Prostate gland (tissue), 2 donors: ENCODE data around the gene KCNJ15. TPM values are rescaled to one million over a fixed set of nuclear protein-coding genes. Genes with fewer than 3 reads are reported as not detected.

Source experiments
- DNase-seq: peaks from one replicate; pipeline ENCODE4 v3.0.0-alpha.2; 2019; ENCODE audit warnings: low spot score
- H3K27ac ChIP-seq, 2 donors: fragments of 200-600 bp; sonication (generic); 2 replicates each; pipeline ENCODE4 v1.5.1; 2017 to 2019
- H3K27me3 ChIP-seq: fragments of 200-600 bp; sonication (generic); replicated peaks from 2 replicates; pipeline ENCODE4 v1.5.1; 2019; ENCODE audit not compliant: insufficient read depth
- H3K36me3 ChIP-seq, 2 donors: fragments of 200-600 bp; sonication (generic); 1 replicate in 1 of 2; 2 replicates in 1 of 2; pipeline versions ENCODE4 v1.5.1 to v1.8.1; 2017 to 2019
- H3K4me1 ChIP-seq: fragments of 200-600 bp; sonication (generic); replicated peaks from 2 replicates; pipeline ENCODE4 v1.5.1; 2019
- H3K4me3 ChIP-seq, 2 donors: fragments of 200-600 bp; sonication (generic); 2 replicates each; pipeline ENCODE4 v1.5.1; 2017 to 2019
- H3K9me3 ChIP-seq: fragments of 200-600 bp; sonication (generic); 2 replicates; pipeline ENCODE4 v1.5.1; 2017
- CTCF ChIP-seq, 4 experiments: fragments of 200-600 bp in 2 of 4; fragments of 450-650 bp in 2 of 4; sonication (generic) in 2 of 4; IDR thresholded peaks; 1 replicate in 3 of 4; 2 replicates in 1 of 4; pipeline ENCODE4 v1.5.1; 2016 to 2019; ENCODE audit warnings: antibody characterized with exemption in 4 of 4, mild to moderate bottlenecking in 2 of 4, moderate library complexity in 2 of 4
- POLR2A ChIP-seq: fragments of 450-650 bp; IDR thresholded peaks from one replicate; pipeline ENCODE4 v1.6.1; 2016; ENCODE audit warnings: antibody characterized with exemption, mild to moderate bottlenecking
- POLR2AphosphoS5 ChIP-seq: sonication (generic); formaldehyde crosslinking; IDR thresholded peaks from one replicate; pipeline ENCODE4 v1.6.1; 2017; ENCODE audit warnings: antibody characterized with exemption
- WGBS: methylation state at CpG from one replicate; pipeline ENCODE4 v1.1.5; 2018; 5-methylcytosine and 5-hydroxymethylcytosine counted together
- intact Hi-C: fragments of 100-400 bp; cut with DNase I; formaldehyde crosslinking; loops from one replicate; pipeline ENCODE4 v1.14.2; 2022
- total RNA-seq, 2 donors: library from RNA; depleted of rRNA; stranded (reverse); fragments of >200 nt; gene quantifications; one replicate each; pipeline ENCODE4 v1.1.0, GENCODE V29; 2016

The KCNJ15 gene
- total RNA-seq, 2 donors from 2014 or later, result 4.5 to 5.6 TPM

DNA sequence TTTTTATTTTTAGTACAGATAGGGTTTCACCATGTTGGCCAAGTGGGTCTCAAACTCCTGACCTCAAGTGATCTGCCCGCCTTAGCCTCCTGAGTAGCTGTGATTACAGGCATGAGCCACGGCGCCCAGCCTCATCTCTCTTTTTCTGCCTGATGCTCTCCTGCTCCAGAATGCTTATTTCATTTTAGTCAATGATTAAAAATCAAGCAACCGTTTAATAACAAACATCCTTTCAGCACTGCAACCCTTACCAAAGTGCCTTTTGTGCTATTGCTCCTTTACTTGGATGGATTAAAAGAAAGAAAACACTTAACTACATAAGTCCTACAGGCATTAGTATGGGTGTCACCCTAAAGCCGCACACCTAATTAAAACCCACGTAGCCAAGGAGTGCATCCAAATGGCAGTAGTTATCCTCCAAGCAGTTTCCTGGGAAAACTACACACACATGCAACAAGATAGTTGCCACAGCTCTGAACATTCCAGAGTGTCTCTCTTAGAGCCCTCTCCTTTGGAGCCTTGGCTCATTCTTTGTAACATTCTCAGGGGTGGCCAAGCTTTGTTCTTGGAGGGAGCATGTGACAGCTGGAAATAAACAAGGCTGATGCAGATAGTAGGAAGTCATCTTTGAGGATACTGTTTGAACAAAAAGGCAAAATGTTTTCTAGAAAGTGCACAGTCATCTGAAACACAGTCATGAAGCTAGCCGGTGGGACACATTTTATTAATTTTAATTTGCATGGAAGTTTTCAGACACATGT, 51.2 kb downstream of the KCNJ15 start:
- TF ChIP-seq POLR2AphosphoS5 (no peak), POLR2A (no peak), CTCF (IDR thresholded peaks at IDR 0.05) (no peak)
- Histone ChIP-seq H3K9me3 (no peaks in the 10 kb centered on the region), H3K27me3 (no peaks in the 10 kb centered on the region), H3K36me3 (no peaks in the 10 kb centered on the region), H3K4me1 (no peaks in the 10 kb centered on the region), H3K27ac (no peak overlapping the region), H3K4me3 (no peak overlapping the region)
- 89% methylated on average over 7 of the region's 7 CpGs for WGBS
- intact Hi-C loops, result no loop called here
- DNase-seq, result no peak

GRCh38 chr21:38308532-38309119, 51.8 kb downstream of the KCNJ15 start:
- WGBS, result 69% methylated on average over 9 of the region's 9 CpGs
- Histone ChIP-seq H3K4me1 (no peaks in the 10 kb centered on the region), H3K27ac (no peak overlapping the region), H3K4me3 (no peak overlapping the region), H3K36me3 (no peaks in the 10 kb centered on the region), H3K9me3 (no peaks in the 10 kb centered on the region), H3K27me3 (no peaks in the 10 kb centered on the region)
- intact Hi-C loops, result no loop called here
- no peak for DNase-seq
- TF ChIP-seq POLR2A, result no peak
- no peak for TF ChIP-seq POLR2AphosphoS5
- TF ChIP-seq CTCF (IDR thresholded peaks at IDR 0.05), result no peak

DNA sequence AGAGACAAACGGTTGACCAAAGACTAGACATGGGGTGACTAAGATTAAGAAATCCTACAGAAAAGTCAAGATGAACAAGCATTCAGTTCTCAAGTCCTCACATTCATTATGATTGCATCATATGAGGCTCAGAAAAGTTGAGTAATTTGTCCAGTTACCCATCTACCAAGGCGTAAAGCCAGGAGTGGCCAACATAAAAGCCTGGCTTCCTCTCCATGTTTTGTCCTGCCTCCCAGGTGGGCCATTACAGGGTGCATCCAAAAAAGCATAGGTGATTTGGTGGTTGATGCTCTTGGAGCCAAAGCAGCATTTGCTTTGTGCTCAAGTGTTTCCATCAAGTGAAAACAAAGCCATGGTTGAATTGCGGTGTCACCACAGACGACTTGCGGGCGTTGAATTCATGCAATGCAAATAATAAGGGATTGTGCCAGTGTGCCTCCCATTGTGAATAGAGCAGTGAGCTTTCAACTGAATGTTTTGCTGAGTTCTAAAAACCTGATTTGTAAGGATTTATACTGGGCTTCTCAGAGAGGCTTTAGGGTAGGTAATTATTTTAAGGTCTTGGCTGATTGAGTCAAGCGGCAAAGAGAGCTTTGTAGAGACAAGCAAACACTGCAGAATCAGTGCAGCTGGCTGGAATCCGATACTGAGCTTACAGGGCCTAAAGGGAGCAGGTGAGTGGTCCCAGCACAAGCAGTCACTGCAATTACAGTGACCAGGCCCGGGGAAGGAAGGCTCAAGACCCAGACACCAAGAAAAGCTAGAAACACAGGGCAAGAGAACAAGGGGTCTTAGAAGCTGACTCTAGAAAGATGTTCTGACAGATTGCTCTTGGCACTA, 54.1 kb downstream of the KCNJ15 start:
- intact Hi-C loops, result no loop called here
- no peaks in the 10 kb centered on the region for H3K36me3 ChIP-seq
- 80% methylated on average over 9 of the region's 9 CpGs for WGBS
- H3K27me3 ChIP-seq, result no peaks in the 10 kb centered on the region
- no peak overlapping the region for H3K4me3 ChIP-seq
- TF ChIP-seq CTCF (IDR thresholded peaks at IDR 0.05) (no peak), POLR2A (no peak), POLR2AphosphoS5 (no peak)
- H3K27ac ChIP-seq, result no peak overlapping the region
- no peak for DNase-seq
- H3K4me1 ChIP-seq, result no peaks in the 10 kb centered on the region
- H3K9me3 ChIP-seq, result no peaks in the 10 kb centered on the region

GRCh38 chr21:38311765-38312164, 55.0 kb downstream of the KCNJ15 start:
- intact Hi-C loops, result no loop called here
- no peak for DNase-seq
- Histone ChIP-seq H3K9me3 (no peaks in the 10 kb centered on the region), H3K4me3 (no peak overlapping the region), H3K27me3 (no peaks in the 10 kb centered on the region), H3K4me1 (no peaks in the 10 kb centered on the region), H3K27ac (no peak overlapping the region), H3K36me3 (no peaks in the 10 kb centered on the region)
- WGBS, result 88% methylated on average over 6 of the region's 6 CpGs
- TF ChIP-seq POLR2AphosphoS5 (no peak), CTCF (IDR thresholded peaks at IDR 0.05) (no peak), POLR2A (no peak)
